Aorta (tissue), 5 donors: ENCODE measurements around the gene OR2G2. TPM values are rescaled to one million over a fixed set of nuclear protein-coding genes. Genes with fewer than 3 reads are reported as not detected.

Experiments
- ATAC-seq: fragments of 200-7000 bp; cut with Tn5 transposase; one replicate; pipeline ENCODE4 v1.9.1; 2022; ENCODE audit warnings: moderate library complexity; ENCODE audit not compliant: low FRiP score
- DNase-seq, 2 donors: peaks; one replicate each; pipeline ENCODE4 v3.0.0-alpha.2; 2020
- H3K27ac ChIP-seq, 2 donors: one replicate each; pipeline ENCODE4 v1.5.1; 2013; ENCODE audit warnings: low read length in 2 of 2, mild to moderate bottlenecking in 2 of 2, moderate library complexity in 2 of 2, control low read depth in 1 of 2, inconsistent platforms in 1 of 2, low read depth in 1 of 2
- H3K27me3 ChIP-seq, 2 donors: one replicate each; pipeline ENCODE4 v1.6.1; 2013; ENCODE audit warnings: control low read depth in 1 of 2, low read length in 1 of 2, mild to moderate bottlenecking in 1 of 2, moderate library complexity in 1 of 2; ENCODE audit not compliant: insufficient read depth in 2 of 2, control insufficient read depth in 1 of 2
- H3K36me3 ChIP-seq, 2 donors: one replicate each; pipeline ENCODE4 v1.6.1; 2013; ENCODE audit warnings: control low read depth in 1 of 2, low read length in 1 of 2, mild to moderate bottlenecking in 1 of 2; ENCODE audit not compliant: insufficient read depth in 2 of 2, control insufficient read depth in 1 of 2
- H3K4me1 ChIP-seq, 2 donors: one replicate each; pipeline ENCODE4 v1.6.1; 2013; ENCODE audit warnings: low read length in 2 of 2, control low read depth in 1 of 2, mild to moderate bottlenecking in 1 of 2, moderate library complexity in 1 of 2; ENCODE audit not compliant: insufficient read depth in 2 of 2, control insufficient read depth in 1 of 2
- H3K4me3 ChIP-seq, 2 donors: one replicate each; pipeline ENCODE4 v1.5.1; 2013; ENCODE audit warnings: low read length in 2 of 2, control low read depth in 1 of 2, mild to moderate bottlenecking in 1 of 2
- H3K9me3 ChIP-seq: one replicate; pipeline ENCODE4 v1.6.1; 2013; ENCODE audit warnings: mild to moderate bottlenecking, low read length; ENCODE audit not compliant: control insufficient read depth
- WGBS, 2 donors: extraction: QIAGEN DNeasy Blood & Tissue Kit; methylation state at CpG; one replicate each; pipeline ENCODE4 v1.1.7; 2013; 5-methylcytosine and 5-hydroxymethylcytosine counted together
- intact Hi-C, 2 donors: fragments of 100-400 bp; cut with DNase I; formaldehyde crosslinking; loops; one replicate each; pipeline versions ENCODE4 v1.14.2 to v1.15.0; 2022
- long read RNA-seq, 2 donors: library from polyadenylated mRNA; unstranded; transcript quantifications; one replicate each; pipeline ENCODE4 v2.0.0, GENCODE V29; 2020 to 2021
- polyA plus RNA-seq, 2 donors: library from polyadenylated mRNA; stranded (reverse); fragments of 200-250 nt; gene quantifications; one replicate each; pipeline ENCODE4 v1.2.3, GENCODE V29; 2013
- total RNA-seq, 2 donors: library from RNA; stranded (reverse); fragmentation: NEBNext Ultra II Directional; extraction: Animal tissue kit (Norgen Biotek cat#: 25700); gene quantifications; one replicate each; pipeline ENCODE4 v1.2.1, GENCODE V29; 2021
- donor health status: healthy with polysubstance abuse.
- donor health status: Bipolar disorder and iron deficiency.
- donor health status: DM: no; HTN: no; CAD: no.
- donor health status: DM: no; HTN: no; CAD: no.
- donor health status: DM: yes; HTN: yes; CAD: no.

OR2G2 gene
- total RNA-seq (not detected), polyA plus RNA-seq (not detected)
- long read RNA-seq, donor 1 = 0 reads
- long read RNA-seq, donor 2 = 0 reads

GRCh38 chr1:247588060-247588459 lies at the start of gene OR2G2:
TSS of gene OR2G2 (plus strand) at chr1:247588360. CDS start at chr1:247588360, 0 bp downstream.
- WGBS, 2 donors = 82% methylated on average over 2 of the region's 2 CpGs
- Histone ChIP-seq H3K27ac (no peak within 1 kb of the TSS), H3K4me3 (no peak within 1 kb of the TSS), H3K27me3 (no peaks in the 10 kb centered on the region), H3K9me3 (no peaks in the 10 kb centered on the region), H3K4me1 (no peaks in the 10 kb centered on the region), H3K36me3 (no peaks in the 10 kb centered on the region)
- DNase-seq (no peak), ATAC-seq (no peak)
- intact Hi-C loops = no loop called here

GRCh38 chr1:247538561-247538960 lies 49.6 kb upstream of the OR2G2 start:
- H3K9me3 ChIP-seq = no peaks in the 10 kb centered on the region
- no peaks in the 10 kb centered on the region for H3K4me1 ChIP-seq
- 78 to 84% methylated on average over 5 of the region's 5 CpGs for WGBS, 2 donors
- no peak for DNase-seq
- H3K36me3 ChIP-seq = no peaks in the 10 kb centered on the region
- ATAC-seq = no peak
- intact Hi-C loops = no loop called here
- no peaks in the 10 kb centered on the region for H3K27me3 ChIP-seq
- no peak overlapping the region for H3K4me3 ChIP-seq
- no peak overlapping the region for H3K27ac ChIP-seq

GRCh38 chr1:247539215-247539614 lies 48.9 kb upstream of the OR2G2 start:
- intact Hi-C loops = no loop called here
- ATAC-seq = no peak
- DNase-seq = no peak
- no peaks in the 10 kb centered on the region for H3K4me1 ChIP-seq
- H3K36me3 ChIP-seq = no peaks in the 10 kb centered on the region
- no peak overlapping the region for H3K27ac ChIP-seq
- H3K27me3 ChIP-seq = no peaks in the 10 kb centered on the region
- no peaks in the 10 kb centered on the region for H3K9me3 ChIP-seq
- WGBS, 2 donors = 55 to 58% methylated on average over 6 of the region's 6 CpGs
- no peak overlapping the region for H3K4me3 ChIP-seq

- Histone ChIP-seq H3K9me3 (no peaks in the 10 kb centered on the region), H3K4me3 (no peak overlapping the region), H3K4me1 (no peaks in the 10 kb centered on the region), H3K27me3 (no peaks in the 10 kb centered on the region), H3K27ac (no peak overlapping the region), H3K36me3 (no peaks in the 10 kb centered on the region)
- ATAC-seq (no peak), DNase-seq (no peak)
- intact Hi-C loops = no loop called here
- WGBS, 2 donors = 50 to 58% methylated on average over 7 of the region's 7 CpGs
Measured at GRCh38 chr1:247540581-247540980, 47.6 kb upstream of the OR2G2 start.

GRCh38 chr1:247542811-247543210 lies 45.3 kb upstream of the OR2G2 start:
- Histone ChIP-seq H3K27ac (no peak overlapping the region), H3K4me1 (no peaks in the 10 kb centered on the region), H3K4me3 (no peak overlapping the region), H3K27me3 (no peaks in the 10 kb centered on the region), H3K9me3 (no peaks in the 10 kb centered on the region), H3K36me3 (no peaks in the 10 kb centered on the region)
- intact Hi-C loops = no loop called here
- DNase-seq = no peak
- ATAC-seq = no peak
- WGBS, 2 donors = 73 to 74% methylated on average over 3 of the region's 3 CpGs

- intact Hi-C loops = no loop called here
- no peak for ATAC-seq
- H3K4me1 ChIP-seq = no peaks in the 10 kb centered on the region
- 75 to 77% methylated on average over 5 of the region's 5 CpGs for WGBS, 2 donors
- H3K9me3 ChIP-seq = no peaks in the 10 kb centered on the region
- no peak for DNase-seq
- H3K27me3 ChIP-seq = no peaks in the 10 kb centered on the region
- no peak overlapping the region for H3K27ac ChIP-seq
- no peak overlapping the region for H3K4me3 ChIP-seq
- no peaks in the 10 kb centered on the region for H3K36me3 ChIP-seq
Measured at GRCh38 chr1:247548092-247548491, 40.1 kb upstream of the OR2G2 start.

GRCh38 chr1:247548769-247549182 lies 39.4 kb upstream of the OR2G2 start, which contains the start of gene GCSAML:
TSS of gene GCSAML (plus strand) at chr1:247549134. CDS start at chr1:247549192, 58 bp downstream.
- H3K36me3 ChIP-seq = no peaks in the 10 kb centered on the region
- no peaks in the 10 kb centered on the region for H3K9me3 ChIP-seq
- H3K27ac ChIP-seq = no peak within 1 kb of the TSS
- ATAC-seq (no peak), DNase-seq (no peak)
- no peak within 1 kb of the TSS for H3K4me3 ChIP-seq
- no peaks in the 10 kb centered on the region for H3K27me3 ChIP-seq
- H3K4me1 ChIP-seq = no peaks in the 10 kb centered on the region
- intact Hi-C loops = no loop called here
- WGBS, 2 donors = 82 to 87% methylated on average over 13 of the region's 13 CpGs

GRCh38 chr1:247551721-247552120 lies 36.4 kb upstream of the OR2G2 start:
- DNase-seq = no peak
- peaks cover 3% of the 10 kb centered on the region for H3K9me3 ChIP-seq
- WGBS, 2 donors = 27 to 28% methylated on average over 1 of the region's 1 CpG
- no peaks in the 10 kb centered on the region for H3K27me3 ChIP-seq
- no peaks in the 10 kb centered on the region for H3K36me3 ChIP-seq
- intact Hi-C loops = no loop called here
- H3K4me3 ChIP-seq = no peak overlapping the region
- ATAC-seq = no peak
- H3K4me1 ChIP-seq = no peaks in the 10 kb centered on the region
- no peak overlapping the region for H3K27ac ChIP-seq

- WGBS, 2 donors = 64 to 72% methylated on average over 2 of the region's 2 CpGs
- no peaks in the 10 kb centered on the region for H3K27me3 ChIP-seq
- peaks cover 3% of the 10 kb centered on the region for H3K9me3 ChIP-seq
- ATAC-seq = no peak
- H3K4me1 ChIP-seq = no peaks in the 10 kb centered on the region
- no peak overlapping the region for H3K27ac ChIP-seq
- no peak for DNase-seq
- H3K4me3 ChIP-seq = no peak overlapping the region
- intact Hi-C loops = no loop called here
- no peaks in the 10 kb centered on the region for H3K36me3 ChIP-seq
Measured at GRCh38 chr1:247552231-247552630, 35.9 kb upstream of the OR2G2 start.
